HTERT RPE-1 (cell line): ENCODE data around the gene SLC24A3.
"Not testable (repeated sequence)": the region's sequence is repeated elsewhere in the genome, so short reads cannot be mapped to it uniquely, and the experiment has no call there.

Experiments
- in situ Hi-C: fragments of 300-500 bp; cut with MboI; formaldehyde crosslinking; loops from 4 replicates; pipeline ENCODE4 v1.14.3; 2020; ENCODE audit warnings: low sequenced_read_pairs

SLC24A3 gene

GRCh38 chr20:19616081-19616480 lies 403.6 kb downstream of the SLC24A3 start:
- in situ Hi-C loops = no loop called here

- in situ Hi-C loops = no loop called here
These were observed 404.2 kb downstream of the SLC24A3 start for GRCh38 chr20:19616620-19617019.

- in situ Hi-C loops = no loop called here
These were observed 404.8 kb downstream of the SLC24A3 start for GRCh38 chr20:19617256-19617655.

GRCh38 chr20:19618711-19619110 lies 406.3 kb downstream of the SLC24A3 start:
- in situ Hi-C loops = no loop called here

- in situ Hi-C loops = no loop called here
These were observed 407.5 kb downstream of the SLC24A3 start for GRCh38 chr20:19619904-19620430.

- in situ Hi-C loops = no loop called here
These were observed 408.0 kb downstream of the SLC24A3 start for GRCh38 chr20:19620446-19620845.

- in situ Hi-C loops = no loop called here
These were observed 408.6 kb downstream of the SLC24A3 start for GRCh38 chr20:19621072-19621471.

GRCh38 chr20:19624221-19624965 lies 412.0 kb downstream of the SLC24A3 start:
- in situ Hi-C loops = no loop called here

- in situ Hi-C loops = no loop called here
These were observed 413.0 kb downstream of the SLC24A3 start for GRCh38 chr20:19625426-19625825.

- in situ Hi-C loops = no loop called here
These were observed 414.5 kb downstream of the SLC24A3 start for GRCh38 chr20:19626896-19627295.

GRCh38 chr20:19628570-19629134 lies 416.2 kb downstream of the SLC24A3 start:
- in situ Hi-C loops = no loop called here

- in situ Hi-C loops = no loop called here
These were observed 419.0 kb downstream of the SLC24A3 start for GRCh38 chr20:19631410-19631809.

GRCh38 chr20:19633985-19634384 lies 421.5 kb downstream of the SLC24A3 start:
- in situ Hi-C loops = no loop called here

- in situ Hi-C loops = not testable (repeated sequence)
These were observed 427.1 kb downstream of the SLC24A3 start for GRCh38 chr20:19639471-19640045.

- in situ Hi-C loops = no loop called here
These were observed 430.4 kb downstream of the SLC24A3 start for GRCh38 chr20:19642860-19643259.

- in situ Hi-C loops = no loop called here
These were observed 431.6 kb downstream of the SLC24A3 start for GRCh38 chr20:19644085-19644484.

- in situ Hi-C loops = no loop called here
These were observed 434.5 kb downstream of the SLC24A3 start for GRCh38 chr20:19646963-19647362.

GRCh38 chr20:19648024-19648423 lies 435.6 kb downstream of the SLC24A3 start:
- in situ Hi-C loops = no loop called here

- in situ Hi-C loops = no loop called here
These were observed 436.6 kb downstream of the SLC24A3 start for GRCh38 chr20:19649041-19649440.

- in situ Hi-C loops = no loop called here
These were observed 440.2 kb downstream of the SLC24A3 start for GRCh38 chr20:19652591-19653026.

GRCh38 chr20:19653327-19653726 lies 440.9 kb downstream of the SLC24A3 start:
- in situ Hi-C loops = no loop called here

GRCh38 chr20:19654921-19655320 lies 442.5 kb downstream of the SLC24A3 start:
- in situ Hi-C loops = no loop called here
